Measurements from ENCODE around the gene TRMT6.

The TRMT6 gene

GRCh38 chr20:5895626-5896025, 54.7 kb downstream of the TRMT6 start:
- DNase-seq (ENCODE audit: low spot score), result no peak

GRCh38 chr20:5893621-5894020, 56.7 kb downstream of the TRMT6 start:
- DNase-seq (ENCODE audit: low spot score), result no peak

- no peak for DNase-seq (ENCODE audit: low spot score)
These were observed 57.3 kb downstream of the TRMT6 start for GRCh38 chr20:5893052-5893451.

GRCh38 chr20:5890773-5891441, 59.4 kb downstream of the TRMT6 start:
- no peak for DNase-seq (ENCODE audit: low spot score)

- DNase-seq (ENCODE audit: low spot score), result no peak
These were observed 62.3 kb downstream of the TRMT6 start for GRCh38 chr20:5888041-5888440.

GRCh38 chr20:5887386-5887785, 62.9 kb downstream of the TRMT6 start:
- DNase-seq (ENCODE audit: low spot score), result no peak
